Measurements from ENCODE around the gene R3HDM1.
A peak's percentile ranks its signal among the peaks of the same experiment; 100 is the strongest.
"Not testable (repeated sequence)": the region's sequence is repeated elsewhere in the genome, so short reads cannot be mapped to it uniquely, and the experiment has no call there.

R3HDM1 gene

DNA sequence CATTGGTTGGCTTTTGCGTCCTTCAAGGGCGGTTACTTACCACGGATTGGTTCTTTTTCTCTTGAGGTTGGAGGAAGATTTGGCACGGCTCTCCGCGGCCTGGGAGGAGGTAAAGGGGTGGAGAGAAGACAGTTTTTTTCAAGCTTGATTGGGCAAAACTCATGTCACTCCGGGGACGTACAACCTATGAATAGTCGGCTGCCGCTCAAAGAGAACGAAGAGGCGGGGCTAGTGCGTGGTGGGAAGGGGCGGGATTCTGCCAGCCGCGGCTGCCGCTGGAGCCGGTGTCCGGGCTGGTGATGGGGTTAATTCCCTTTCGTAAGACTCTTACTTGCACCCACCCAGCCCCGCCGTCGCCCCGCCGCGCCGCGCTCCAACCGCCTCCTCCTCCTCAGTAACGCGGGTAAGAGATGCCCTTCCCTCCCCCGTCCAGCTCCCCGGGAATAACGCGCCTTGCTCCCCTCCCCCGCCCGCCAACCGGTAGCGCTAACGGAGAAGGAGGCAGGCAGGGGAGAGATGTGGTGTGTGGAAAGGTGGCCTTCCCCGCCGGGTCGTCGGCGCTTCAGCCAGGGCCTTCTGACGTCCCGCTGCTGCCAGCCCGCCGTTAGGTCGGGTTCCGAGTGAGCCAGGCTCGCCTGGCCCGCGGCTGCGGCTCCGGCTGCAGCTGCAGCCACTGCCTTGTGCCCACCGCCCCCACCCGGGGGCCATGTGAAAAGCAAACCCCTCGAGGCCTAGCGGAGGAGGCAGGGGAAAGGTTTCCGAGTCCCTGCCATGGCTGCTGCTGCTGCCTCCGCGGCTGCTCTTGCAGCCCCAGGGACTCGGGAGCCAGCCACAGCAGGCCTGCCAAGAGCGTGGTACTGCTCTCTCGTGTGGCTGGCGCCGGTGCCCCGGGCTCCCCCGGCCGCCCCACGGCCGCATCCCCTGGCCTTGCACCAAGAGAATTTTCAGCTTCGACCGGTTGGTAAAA, at the start of gene R3HDM1:
R3HDM1 (plus strand) TSS at position 254 of the 967 bp plus-strand sequence. CDS start 73,362 bp downstream, outside the sequence.
- TF ChIP-seq, protein P1, sequence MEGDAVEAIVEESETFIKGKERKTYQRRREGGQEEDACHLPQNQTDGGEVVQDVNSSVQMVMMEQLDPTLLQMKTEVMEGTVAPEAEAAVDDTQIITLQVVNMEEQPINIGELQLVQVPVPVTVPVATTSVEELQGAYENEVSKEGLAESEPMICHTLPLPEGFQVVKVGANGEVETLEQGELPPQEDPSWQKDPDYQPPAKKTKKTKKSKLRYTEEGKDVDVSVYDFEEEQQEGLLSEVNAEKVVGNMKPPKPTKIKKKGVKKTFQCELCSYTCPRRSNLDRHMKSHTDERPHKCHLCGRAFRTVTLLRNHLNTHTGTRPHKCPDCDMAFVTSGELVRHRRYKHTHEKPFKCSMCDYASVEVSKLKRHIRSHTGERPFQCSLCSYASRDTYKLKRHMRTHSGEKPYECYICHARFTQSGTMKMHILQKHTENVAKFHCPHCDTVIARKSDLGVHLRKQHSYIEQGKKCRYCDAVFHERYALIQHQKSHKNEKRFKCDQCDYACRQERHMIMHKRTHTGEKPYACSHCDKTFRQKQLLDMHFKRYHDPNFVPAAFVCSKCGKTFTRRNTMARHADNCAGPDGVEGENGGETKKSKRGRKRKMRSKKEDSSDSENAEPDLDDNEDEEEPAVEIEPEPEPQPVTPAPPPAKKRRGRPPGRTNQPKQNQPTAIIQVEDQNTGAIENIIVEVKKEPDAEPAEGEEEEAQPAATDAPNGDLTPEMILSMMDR (IDR thresholded peaks at IDR 0.05): no peak
- peaks cover 3 to 18% (median 9%) of the 10 kb centered on the region in 4 donors for H3K4me1 ChIP-seq
- intact Hi-C loops (cut with DNase I; ENCODE audit: low total_unique reads): loop anchor here (5.0 kb wide), 2 partner anchors 479 to 614 kb away; partner anchors contain the start of genes CCNT2 and RAB3GAP1
- peak within 1 kb of the TSS; percentile 71 to 93 for H3K4me3 ChIP-seq
- peak within 1 kb of the TSS; percentile 86 to 89 for H3K27ac ChIP-seq
- no peaks in the 10 kb centered on the region for H3K9me3 ChIP-seq
- H3K27me3 ChIP-seq: no peaks in the 10 kb centered on the region
- peak; percentile 99 for DNase-seq
- no peaks in the 10 kb centered on the region for H3K36me3 ChIP-seq

GRCh38 chr2:135485441-135485840, 45.8 kb upstream of the R3HDM1 start:
- DNase-seq: no peak

GRCh38 chr2:135490376-135490775, 40.9 kb upstream of the R3HDM1 start:
- H3K4me3 ChIP-seq: no peak overlapping the region
- intact Hi-C loops (cut with DNase I; ENCODE audit: low total_unique reads): no loop called here
- DNase-seq: no peak
- no peaks in the 10 kb centered on the region for H3K9me3 ChIP-seq
- TF ChIP-seq, protein P1 (IDR thresholded peaks at IDR 0.05): no peak
- no peak overlapping the region for H3K27ac ChIP-seq
- H3K27me3 ChIP-seq: no peaks in the 10 kb centered on the region
- H3K4me1 ChIP-seq: no peaks in the 10 kb centered on the region
- H3K36me3 ChIP-seq: peaks cover 0 to 19% (median 5%) of the 10 kb centered on the region in 3 donors

More at GRCh38 chr2:135485441-135485840, 45.8 kb upstream of the R3HDM1 start:
- H3K9me3 ChIP-seq: no peaks in the 10 kb centered on the region
- H3K27ac ChIP-seq: no peak overlapping the region
- H3K4me3 ChIP-seq: no peak overlapping the region
- H3K4me1 ChIP-seq: no peaks in the 10 kb centered on the region
- H3K36me3 ChIP-seq: peaks cover 0 to 24% (median 8%) of the 10 kb centered on the region in 3 donors
- no peaks in the 10 kb centered on the region for H3K27me3 ChIP-seq
- intact Hi-C loops (cut with DNase I; ENCODE audit: low total_unique reads): no loop called here
- TF ChIP-seq, protein P1 (IDR thresholded peaks at IDR 0.05): no peak

GRCh38 chr2:135494503-135494902, 36.8 kb upstream of the R3HDM1 start:
- TF ChIP-seq, protein P1 (IDR thresholded peaks at IDR 0.05): no peak
- Histone ChIP-seq H3K27ac (no peak overlapping the region), H3K4me3 (no peak overlapping the region), H3K4me1 (no peaks in the 10 kb centered on the region), H3K27me3 (no peaks in the 10 kb centered on the region), H3K36me3 (peaks cover 0 to 21% (median 0%) of the 10 kb centered on the region in 3 donors), H3K9me3 (peaks cover 0 to 13% (median 11%) of the 10 kb centered on the region in 3 donors)
- no peak for DNase-seq
- intact Hi-C loops (cut with DNase I; ENCODE audit: low total_unique reads): no loop called here

GRCh38 chr2:135494917-135495316, 36.4 kb upstream of the R3HDM1 start:
- Histone ChIP-seq H3K27me3 (no peaks in the 10 kb centered on the region), H3K4me3 (no peak overlapping the region), H3K9me3 (peaks cover 0 to 13% (median 11%) of the 10 kb centered on the region in 3 donors), H3K4me1 (no peaks in the 10 kb centered on the region), H3K27ac (no peak overlapping the region), H3K36me3 (peaks cover 0 to 21% (median 0%) of the 10 kb centered on the region in 3 donors)
- TF ChIP-seq, protein P1 (IDR thresholded peaks at IDR 0.05): no peak
- DNase-seq: no peak
- intact Hi-C loops (cut with DNase I; ENCODE audit: low total_unique reads): no loop called here

GRCh38 chr2:135498588-135498987, 32.7 kb upstream of the R3HDM1 start:
- H3K27ac ChIP-seq; intact Hi-C loops (cut with DNase I; ENCODE audit: low total_unique reads); H3K27me3 ChIP-seq; H3K4me1 ChIP-seq; DNase-seq; H3K4me3 ChIP-seq: not testable (repeated sequence)
- H3K36me3 ChIP-seq: peaks cover 0 to 27% (median 0%) of the 10 kb centered on the region in 3 donors
- peaks cover 0 to 13% (median 11%) of the 10 kb centered on the region in 3 donors for H3K9me3 ChIP-seq

Measured in tibial artery (tissue), 4 donors.